H1 (cell line): ENCODE data around the gene AP3B2. TPM values are rescaled to one million over a fixed set of nuclear protein-coding genes. Genes with fewer than 3 reads are reported as not detected.

Experiments used
- CTCF ChIA-PET: fragments of 300-600 bp; sonication (Branson Sonifier 250); formaldehyde crosslinking; loops from one replicate; lab custom pipeline; 2021; ENCODE audit not compliant: partially characterized antibody; lab: Charles Lee
- POLR2A ChIA-PET: fragments of 300-600 bp; sonication (Branson Sonifier 250); formaldehyde crosslinking; loops from one replicate; lab custom pipeline; 2021; ENCODE audit warnings: inconsistent platforms; ENCODE audit not compliant: partially characterized antibody; lab: Charles Lee
- DNase-seq, 2 experiments: peaks; one replicate each; pipeline versions ENCODE4 v3.0.0 to v3.0.0-alpha.2; 2010 to 2022; ENCODE audit warnings: low spot score in 2 of 2, low read depth in 1 of 2, mixed read lengths in 1 of 2
- FAIRE-seq: peaks from 2 replicates; lab custom pipeline; 2011; peaks lifted over from hg19 to GRCh38; lab: Jason Lieb, UNC
- H2AFZ ChIP-seq: 2 replicates; pipeline ENCODE4 v1.8.1; 2012; ENCODE audit warnings: low read length, inconsistent platforms
- H2AK5ac ChIP-seq: 2 replicates; pipeline ENCODE4 v1.6.1; 2013; ENCODE audit warnings: low read depth, low read length
- H2BK120ac ChIP-seq: replicated peaks from 2 replicates; pipeline ENCODE3; 2013; ENCODE audit warnings: low read depth, low read length, inconsistent platforms
- H2BK12ac ChIP-seq: 2 replicates; pipeline ENCODE4 v1.6.1; 2013; ENCODE audit warnings: low read depth, low read length
- H2BK15ac ChIP-seq: 2 replicates; pipeline ENCODE4 v1.6.1; 2013; ENCODE audit warnings: low read length
- H2BK20ac ChIP-seq: 2 replicates; pipeline ENCODE4 v1.6.1; 2013; ENCODE audit warnings: low read length
- H2BK5ac ChIP-seq: 2 replicates; pipeline ENCODE4 v1.6.1; 2013; ENCODE audit warnings: low read depth, low read length
- H3K14ac ChIP-seq: 2 replicates; pipeline ENCODE4 v1.6.1; 2013; ENCODE audit warnings: inconsistent platforms; ENCODE audit not compliant: insufficient read length
- H3K18ac ChIP-seq: 2 replicates; pipeline ENCODE4 v1.6.1; 2013; ENCODE audit warnings: low read length; ENCODE audit errors: extremely low read depth
- H3K23ac ChIP-seq: 2 replicates; pipeline ENCODE4 v1.6.1; 2013; ENCODE audit warnings: inconsistent platforms; ENCODE audit not compliant: insufficient read length
- H3K23me2 ChIP-seq: 2 replicates; pipeline ENCODE4 v1.6.1; 2013; ENCODE audit warnings: low read depth, low read length
- H3K27ac ChIP-seq: 2 replicates; pipeline ENCODE4 v1.6.1; 2011; ENCODE audit warnings: low read depth, low read length, inconsistent platforms
- H3K27me3 ChIP-seq, 4 experiments: replicated peaks in 1 of 4; 1 replicate in 1 of 4; 2 replicates in 3 of 4; pipeline versions ENCODE4 v1.6.1 to v1.8.1; 2011 to 2013; ENCODE audit warnings: low read length in 3 of 4, mild to moderate bottlenecking in 3 of 4, inconsistent platforms in 2 of 4, mixed read lengths in 2 of 4, moderate library complexity in 1 of 4; ENCODE audit not compliant: control insufficient read depth in 3 of 4, insufficient read depth in 3 of 4; ENCODE audit errors: extremely low read depth in 1 of 4
- H3K36me3 ChIP-seq, 4 experiments: 2 replicates each; pipeline versions ENCODE4 v1.6.1 to v1.8.1; 2011 to 2013; ENCODE audit warnings: mild to moderate bottlenecking in 4 of 4, low read length in 3 of 4, moderate library complexity in 2 of 4, control low read depth in 1 of 4, inconsistent platforms in 1 of 4; ENCODE audit not compliant: insufficient read depth in 4 of 4, control insufficient read depth in 2 of 4
- H3K4ac ChIP-seq: replicated peaks from 2 replicates; pipeline ENCODE3; 2013; ENCODE audit warnings: low read length, low read depth, mixed read lengths, inconsistent platforms; ENCODE audit not compliant: insufficient read length
- H3K4me1 ChIP-seq, 4 experiments: replicated peaks in 1 of 4; 1 replicate in 1 of 4; 2 replicates in 3 of 4; pipeline versions ENCODE4 v1.6.1 to v1.8.1; 2011 to 2013; ENCODE audit warnings: low read length in 3 of 4, inconsistent platforms in 2 of 4, mixed read lengths in 1 of 4; ENCODE audit not compliant: insufficient read depth in 4 of 4, control insufficient read depth in 3 of 4
- H3K4me2 ChIP-seq, 2 experiments: 2 replicates each; pipeline versions ENCODE4 v1.6.1 to v1.8.1; 2011 to 2013; ENCODE audit warnings: low read depth in 2 of 2, low read length in 2 of 2, control low read depth in 1 of 2, inconsistent platforms in 1 of 2, mild to moderate bottlenecking in 1 of 2; ENCODE audit not compliant: insufficient read depth in 1 of 2
- H3K4me3 ChIP-seq, 4 experiments: fragments of 200-600, 300-600 bp in 1 of 4; sonication (generic), shearing (Covaris generic), sonication (Bioruptor Twin) in 1 of 4; 2 replicates each; pipeline versions ENCODE4 v1.5.1 to v1.8.1; 2011 to 2016; ENCODE audit warnings: low read length in 4 of 4, low read depth in 3 of 4, control low read depth in 2 of 4, inconsistent platforms in 2 of 4, mild to moderate bottlenecking in 2 of 4, mixed read lengths in 1 of 4, moderate library complexity in 1 of 4; ENCODE audit not compliant: insufficient read depth in 2 of 4; ENCODE audit errors: extremely low read depth in 1 of 4
- H3K56ac ChIP-seq: replicated peaks from 2 replicates; pipeline ENCODE3; 2013; ENCODE audit warnings: low read depth, mild to moderate bottlenecking, mixed read lengths, low read length, inconsistent platforms; ENCODE audit not compliant: insufficient read length
- H3K79me1 ChIP-seq: 2 replicates; pipeline ENCODE4 v1.6.1; 2013; ENCODE audit warnings: low read depth, low read length, control low read depth
- H3K79me2 ChIP-seq, 2 experiments: 2 replicates each; pipeline versions ENCODE4 v1.6.1 to v1.8.1; 2012 to 2013; ENCODE audit warnings: low read length in 2 of 2, mild to moderate bottlenecking in 2 of 2, inconsistent platforms in 1 of 2; ENCODE audit not compliant: insufficient read depth in 2 of 2, control insufficient read depth in 1 of 2
- H3K9ac ChIP-seq, 4 experiments: replicated peaks in 1 of 4; 1 replicate in 1 of 4; 2 replicates in 3 of 4; pipeline versions ENCODE4 v1.6.1 to v1.8.1; 2011 to 2013; ENCODE audit warnings: low read depth in 3 of 4, low read length in 3 of 4, control low read depth in 2 of 4, mild to moderate bottlenecking in 2 of 4, moderate library complexity in 2 of 4, inconsistent platforms in 1 of 4; ENCODE audit errors: extremely low read depth in 1 of 4
- H3K9me3 ChIP-seq, 2 experiments: 2 replicates each; pipeline versions ENCODE4 v1.6.1 to v1.8.1; 2012 to 2013; ENCODE audit warnings: mild to moderate bottlenecking in 2 of 2, moderate library complexity in 2 of 2, control low read depth in 1 of 2, inconsistent platforms in 1 of 2, low read depth in 1 of 2, low read length in 1 of 2, mixed read lengths in 1 of 2; ENCODE audit not compliant: insufficient read depth in 2 of 2
- H4K20me1 ChIP-seq, 2 experiments: replicated peaks in 1 of 2; 2 replicates each; pipeline versions ENCODE3 to v1.8.1; 2011 to 2013; ENCODE audit warnings: inconsistent platforms in 2 of 2, low read length in 2 of 2, mild to moderate bottlenecking in 1 of 2; ENCODE audit not compliant: insufficient read depth in 2 of 2, control insufficient read depth in 1 of 2
- H4K5ac ChIP-seq: 2 replicates; pipeline ENCODE4 v1.6.1; 2013; ENCODE audit warnings: low read length, low read depth, mixed read lengths, inconsistent platforms; ENCODE audit not compliant: insufficient read length
- H4K8ac ChIP-seq: 2 replicates; pipeline ENCODE4 v1.8.0; 2013; ENCODE audit warnings: mild to moderate bottlenecking, moderate library complexity, low read length, inconsistent platforms; ENCODE audit not compliant: insufficient read depth; ENCODE audit errors: extremely low read depth
- H4K91ac ChIP-seq: replicated peaks from 2 replicates; pipeline ENCODE3; 2013; ENCODE audit warnings: low read length, mixed read lengths, inconsistent platforms; ENCODE audit not compliant: insufficient read length
- WGBS, 2 experiments: shearing (Covaris generic) in 1 of 2; methylation state at CpG; one replicate each; pipeline versions ENCODE4 v1.1.6 to v1.1.7; 2013 to 2015; ENCODE audit warnings: low lambda C conversion rate in 2 of 2, mixed read lengths in 2 of 2, inconsistent platforms in 1 of 2, low coverage in 1 of 2, missing lambda C conversion rate in 1 of 2; ENCODE audit not compliant: insufficient replicate concordance in 2 of 2, insufficient coverage in 1 of 2, insufficient read length in 1 of 2; ENCODE audit errors: extremely low coverage in 1 of 2, missing lambda C conversion rate in 1 of 2; 5-methylcytosine and 5-hydroxymethylcytosine counted together
- polyA plus RNA-seq, 7 experiments: library from polyadenylated mRNA; depleted of rRNA in 3 of 7; stranded (reverse) in 5 of 7; unstranded in 2 of 7; fragments of >200 nt in 5 of 7; fragments of 200-250 nt in 2 of 7; gene quantifications; 1 replicate in 5 of 7; 2 replicates in 1 of 7; 4 replicates in 1 of 7; pipeline versions ENCODE4 v1.2.1 to v1.2.3, GENCODE V29; 2011 to 2013; ENCODE audit warnings: missing spikeins in 2 of 7, mixed read lengths in 2 of 7
- total RNA-seq: library from RNA; stranded (reverse); fragmentation: NEBNext Ultra II Directional; extraction: Animal tissue kit (Norgen Biotek cat#: 25700); gene quantifications from 2 replicates; pipeline ENCODE4 v1.2.1, GENCODE V29; 2021
- TF ChIP-seq, protein P1 (sequence below): IDR thresholded peaks from 2 replicates; pipeline ENCODE4 v1.6.1; 2012; ENCODE audit warnings: inconsistent platforms
- TF ChIP-seq, protein P2 (sequence below): IDR thresholded peaks from 2 replicates; pipeline ENCODE4 v1.6.1; 2012; ENCODE audit warnings: low read length, inconsistent platforms

The AP3B2 gene
- total and polyA plus RNA-seq, 2 of the 8 experiments (the other 6 are each of a cell fraction or from before 2014, with no cell fraction given), result 21.8 to 25.7 TPM

DNA sequence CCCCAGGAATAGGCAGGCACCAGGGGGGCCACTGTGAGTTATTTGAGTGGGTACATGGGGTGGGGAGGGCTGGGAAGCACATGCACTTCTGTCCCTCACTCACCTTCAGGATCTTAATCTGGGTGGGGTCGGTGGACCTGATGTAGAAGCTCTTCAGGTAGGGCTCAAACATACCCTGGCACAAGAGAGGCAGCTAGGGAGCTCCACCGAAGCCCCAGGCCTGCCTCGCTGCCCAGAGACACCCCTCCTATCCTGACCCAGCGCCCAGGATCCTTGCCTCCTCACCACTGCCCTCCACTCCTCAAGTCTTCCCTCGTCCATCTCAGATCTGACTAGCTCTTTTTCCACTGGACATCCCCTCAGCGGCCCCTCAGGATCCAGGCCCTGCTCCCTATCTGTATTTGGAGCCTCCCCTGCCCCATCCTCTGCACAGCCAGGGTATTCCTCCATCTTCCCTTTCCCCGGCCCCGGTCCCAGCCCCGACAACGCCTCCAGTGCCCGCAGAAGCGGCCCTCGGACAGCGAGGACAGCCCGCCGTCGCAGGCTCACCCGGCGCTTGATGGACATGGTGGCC is 30.0 kb downstream of the AP3B2 start:
- H2BK12ac ChIP-seq, result no peak overlapping the region; the same call in 1 of the 2 replicates
- no peak overlapping the region for H4K5ac ChIP-seq
- H3K27ac ChIP-seq, result no peak overlapping the region
- no peaks in the 10 kb centered on the region for H4K20me1 ChIP-seq
- no peaks in the 10 kb centered on the region for H3K9me3 ChIP-seq
- H2BK120ac ChIP-seq, result no peak overlapping the region
- H3K27me3 ChIP-seq, result peaks cover 0 to 10% (median 3%) of the 10 kb centered on the region in 4 experiments; a peak in 4 of 7 replicates
- TF ChIP-seq, protein P1, sequence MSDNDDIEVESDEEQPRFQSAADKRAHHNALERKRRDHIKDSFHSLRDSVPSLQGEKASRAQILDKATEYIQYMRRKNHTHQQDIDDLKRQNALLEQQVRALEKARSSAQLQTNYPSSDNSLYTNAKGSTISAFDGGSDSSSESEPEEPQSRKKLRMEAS, result 0 out of 2 replicates have a peak, but pooled peaks have one; percentile 15
- TF ChIP-seq, protein P2, sequence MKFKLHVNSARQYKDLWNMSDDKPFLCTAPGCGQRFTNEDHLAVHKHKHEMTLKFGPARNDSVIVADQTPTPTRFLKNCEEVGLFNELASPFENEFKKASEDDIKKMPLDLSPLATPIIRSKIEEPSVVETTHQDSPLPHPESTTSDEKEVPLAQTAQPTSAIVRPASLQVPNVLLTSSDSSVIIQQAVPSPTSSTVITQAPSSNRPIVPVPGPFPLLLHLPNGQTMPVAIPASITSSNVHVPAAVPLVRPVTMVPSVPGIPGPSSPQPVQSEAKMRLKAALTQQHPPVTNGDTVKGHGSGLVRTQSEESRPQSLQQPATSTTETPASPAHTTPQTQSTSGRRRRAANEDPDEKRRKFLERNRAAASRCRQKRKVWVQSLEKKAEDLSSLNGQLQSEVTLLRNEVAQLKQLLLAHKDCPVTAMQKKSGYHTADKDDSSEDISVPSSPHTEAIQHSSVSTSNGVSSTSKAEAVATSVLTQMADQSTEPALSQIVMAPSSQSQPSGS, result no peak
- peak overlapping the region; percentile 34 for H4K91ac ChIP-seq
- H3K14ac ChIP-seq, result no peak overlapping the region
- no peak overlapping the region for H3K23ac ChIP-seq
- no peaks in the 10 kb centered on the region for H3K36me3 ChIP-seq
- 57% methylated on average over 8 of the region's 19 CpGs; no CpG with 5 or more reads in 1 of the 2 experiments for WGBS, 2 experiments
- H2BK15ac ChIP-seq, result peak overlapping the region; percentile 97; the same call in 1 of the 2 replicates
- peak overlapping the region; percentile 88; the same call in 1 of the 2 replicates for H4K8ac ChIP-seq
- peak overlapping the region; percentile 92 to 99 for H3K4me2 ChIP-seq
- H2BK5ac ChIP-seq, result no peak overlapping the region
- H3K4me1 ChIP-seq, result peaks cover 0 to 8% (median 3%) of the 10 kb centered on the region in 4 experiments; a peak in 4 of 7 replicates
- ChIA-PET POLR2A (interaction anchor here (0.6 to 2.6 kb wide), 8 partner anchors 12 to 142 kb away, joined by 3 to 12 read pairs (median 4); partner anchors contain the start of genes AP3B2 and RPS17), CTCF (interaction anchor here (0.9 to 1.5 kb wide), 4 partner anchors 12 to 31 kb away, joined by 3 to 5 read pairs (median 4); no protein-coding TSS in a partner anchor)
- DNase-seq (no peak), FAIRE-seq (no peak)
- H2BK20ac ChIP-seq, result no peak overlapping the region
- peaks cover 15% of the 10 kb centered on the region; the same call in 1 of the 2 replicates for H3K23me2 ChIP-seq
- peak overlapping the region in 2 of 4 experiments; percentile 32 to 34; a peak in 3 of 7 replicates for H3K9ac ChIP-seq
- peak overlapping the region; percentile 42 for H3K56ac ChIP-seq
- no peak overlapping the region for H2AK5ac ChIP-seq
- peak overlapping the region; percentile 97; the same call in 1 of the 2 replicates for H2AFZ ChIP-seq
- H3K79me1 ChIP-seq, result no peaks in the 10 kb centered on the region
- peak overlapping the region; percentile 81 for H3K18ac ChIP-seq
- H3K4me3 ChIP-seq, result peak overlapping the region; percentile 59 to 76 (median 65)
- no peaks in the 10 kb centered on the region for H3K79me2 ChIP-seq
- no peak overlapping the region for H3K4ac ChIP-seq
